GM19372 (cell line): ENCODE measurements around the gene PEAK1.
A peak's percentile ranks its signal among the peaks of the same experiment; 100 is the strongest.
"Not testable (repeated sequence)": the region's sequence is repeated elsewhere in the genome, so short reads cannot be mapped to it uniquely, and the experiment has no call there.

ENCODE experiments used
- ATAC-seq: cut with Tn5 transposase; IDR thresholded peaks from one replicate; pipeline ENCODE4 v1.9.1; 2021; ENCODE audit warnings: mild to moderate bottlenecking, low read depth, moderate library complexity; ENCODE audit not compliant: unreplicated experiment

Gene PEAK1

GRCh38 chr15:77187751-77188464, 232.0 kb downstream of the PEAK1 start:
- ATAC-seq, result no peak

DNA sequence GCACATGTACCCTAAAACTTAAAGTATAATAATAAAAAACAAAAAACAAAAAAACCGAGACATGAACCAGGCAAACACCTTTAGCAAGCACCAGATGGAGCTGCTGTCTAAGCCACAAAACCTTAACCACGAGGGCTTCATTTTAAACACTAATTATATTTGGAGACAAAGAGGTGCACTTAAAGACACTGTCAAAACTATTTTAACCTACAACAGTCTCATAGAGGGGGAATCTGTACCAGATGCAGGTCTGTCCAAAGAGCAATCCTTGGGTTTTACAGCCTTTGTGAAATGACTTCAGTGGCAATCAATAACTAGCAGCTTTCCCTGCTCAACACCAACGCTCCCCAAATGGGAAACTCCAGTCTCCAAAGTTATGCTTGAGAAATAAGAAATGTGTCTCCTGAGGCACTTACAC, 233.3 kb downstream of the PEAK1 start:
- ATAC-seq, result no peak

DNA sequence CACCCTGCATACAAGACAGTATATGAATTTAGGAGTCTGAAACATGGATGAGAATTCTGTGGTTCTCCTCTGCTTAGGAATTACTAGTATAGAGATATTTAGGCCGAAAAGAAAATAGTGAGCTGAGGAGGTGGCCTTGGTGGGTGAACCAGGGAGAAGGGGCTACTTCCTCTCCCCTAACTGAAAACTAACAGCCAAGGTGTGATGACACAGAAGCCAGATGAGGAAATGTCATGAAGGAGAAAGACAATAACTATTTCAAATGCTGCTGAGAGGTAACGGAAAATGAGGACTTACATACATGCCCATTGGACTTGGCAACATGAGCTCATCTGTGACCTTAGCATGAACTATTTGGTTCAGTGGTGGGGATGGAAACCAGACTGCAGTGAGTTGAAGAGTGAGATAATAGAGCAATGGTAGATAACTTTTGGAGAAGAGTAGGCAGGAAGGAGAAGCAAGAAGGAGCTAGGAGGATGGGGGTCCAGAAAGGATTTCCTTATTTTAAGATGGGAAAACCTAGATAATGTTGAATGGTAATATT, 234.6 kb downstream of the PEAK1 start:
- no peak for ATAC-seq

GRCh38 chr15:77184352-77184751, 235.6 kb downstream of the PEAK1 start:
- not testable (repeated sequence) for ATAC-seq

GRCh38 chr15:77183066-77183465, 236.8 kb downstream of the PEAK1 start:
- ATAC-seq, result no peak

- no peak for ATAC-seq
These were observed 238.4 kb downstream of the PEAK1 start for GRCh38 chr15:77181305-77182074.

GRCh38 chr15:77180757-77181156, 239.1 kb downstream of the PEAK1 start:
- no peak for ATAC-seq

DNA sequence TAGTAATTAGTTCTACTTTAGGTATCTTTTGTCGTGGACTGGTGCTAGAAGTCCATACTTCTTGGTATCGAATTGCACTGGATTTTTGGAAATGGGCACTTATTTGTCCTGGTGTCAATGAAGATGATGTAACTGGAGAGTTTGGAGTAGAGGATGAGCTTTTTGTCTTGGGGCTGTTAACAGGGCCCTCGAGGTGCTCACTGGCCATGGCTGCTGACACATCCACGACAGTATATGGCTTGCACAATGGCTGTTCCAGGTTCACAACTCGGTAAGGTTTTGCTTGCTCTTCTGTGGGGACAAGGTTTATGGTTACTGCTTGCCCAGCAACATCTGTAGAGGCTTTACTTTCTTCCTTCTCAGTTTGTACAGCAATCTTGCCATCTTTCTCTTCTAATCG, 239.6 kb downstream of the PEAK1 start:
- no peak for ATAC-seq

GRCh38 chr15:77179541-77179998, 240.3 kb downstream of the PEAK1 start:
- peak; percentile 62 for ATAC-seq

DNA sequence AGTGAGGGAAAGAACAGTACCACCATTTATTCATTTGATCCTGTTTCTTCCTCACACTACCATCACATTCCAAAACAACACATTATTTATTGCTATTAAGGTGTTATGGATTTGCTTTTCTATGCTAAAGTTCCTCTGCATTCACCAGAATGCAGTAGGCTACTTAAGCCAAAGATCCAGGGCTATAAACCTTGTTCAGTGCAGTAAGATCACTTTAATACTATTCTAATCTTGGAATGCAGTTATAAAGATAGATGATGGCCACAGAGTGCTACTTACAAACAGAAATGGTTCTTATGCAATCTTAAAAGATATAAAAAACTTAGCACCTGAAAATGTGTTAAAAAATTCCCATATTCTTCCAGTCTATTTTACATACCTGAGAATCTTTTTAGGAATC, 241.5 kb downstream of the PEAK1 start:
- no peak for ATAC-seq

DNA sequence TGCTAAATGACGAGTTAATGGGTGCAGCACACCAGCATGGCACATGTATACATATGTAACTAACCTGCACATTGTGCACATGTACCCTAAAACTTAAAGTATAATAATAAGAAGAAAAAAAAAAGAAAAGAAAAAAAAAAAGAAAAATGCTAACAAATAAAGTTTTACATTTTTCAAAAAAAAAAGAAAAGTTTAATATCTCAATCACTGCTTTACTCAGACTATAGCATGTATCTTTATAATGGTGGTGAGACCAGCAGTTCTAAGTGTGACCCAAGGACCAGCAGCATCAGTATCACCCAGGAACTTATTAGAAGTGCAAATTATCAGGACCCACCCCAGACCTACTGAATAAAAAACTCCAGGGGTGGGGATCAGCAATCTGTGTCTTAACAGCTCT, 243.8 kb downstream of the PEAK1 start:
- ATAC-seq, result not testable (repeated sequence)

GRCh38 chr15:77173487-77173886, 246.4 kb downstream of the PEAK1 start:
- ATAC-seq, result no peak

DNA sequence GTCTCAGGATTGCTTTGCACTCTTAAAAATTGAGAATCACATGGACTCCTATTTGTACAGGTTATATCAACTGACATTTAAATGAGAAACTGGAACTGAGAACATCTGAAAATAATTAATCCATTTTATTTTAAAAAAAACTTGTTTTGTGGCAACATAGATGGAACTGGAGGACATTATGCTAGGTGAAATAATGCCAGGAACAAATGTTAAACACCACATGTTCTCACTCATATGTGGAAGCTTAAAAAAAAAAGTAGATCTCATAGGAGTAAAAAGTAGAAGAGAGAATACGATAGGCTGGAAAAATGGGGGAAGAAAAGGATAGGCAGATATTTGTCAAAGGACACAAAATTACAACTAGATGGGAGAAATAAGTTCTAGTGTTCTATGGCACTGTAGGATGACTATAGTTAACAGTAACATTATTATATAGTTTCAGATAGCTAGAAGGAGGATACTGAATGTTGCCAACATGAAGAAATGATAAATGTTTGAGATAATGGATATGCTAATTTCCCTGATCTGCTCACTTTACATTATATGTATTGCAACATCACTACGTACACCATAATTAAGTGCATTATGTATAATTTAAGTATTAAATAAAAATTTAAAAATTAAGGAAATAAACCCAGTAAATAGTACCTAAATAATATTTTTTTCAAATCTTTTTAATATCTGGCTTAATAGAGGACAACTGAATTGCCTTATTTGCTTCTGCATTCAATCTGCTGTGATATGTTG, 248.5 kb downstream of the PEAK1 start:
- ATAC-seq, result no peak

DNA sequence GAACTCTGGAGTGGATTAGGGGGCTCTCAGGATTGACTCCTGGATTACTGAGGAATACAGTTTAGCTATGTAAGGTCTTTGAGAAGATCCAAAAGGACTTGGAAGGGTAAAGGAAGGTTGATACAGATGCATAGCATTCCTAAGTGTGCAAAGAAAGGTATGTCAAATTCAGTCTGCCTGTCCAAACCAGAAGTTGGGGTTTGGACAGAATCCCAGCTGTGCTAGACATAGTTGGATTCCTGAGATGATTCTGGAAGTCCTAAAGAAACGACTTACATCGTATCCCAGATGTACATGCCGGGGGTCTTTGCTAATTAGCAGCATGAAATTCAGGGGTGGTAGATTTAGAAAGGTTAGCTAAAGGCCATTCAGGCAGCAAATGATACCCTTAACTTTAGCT, 251.3 kb downstream of the PEAK1 start:
- no peak for ATAC-seq

DNA sequence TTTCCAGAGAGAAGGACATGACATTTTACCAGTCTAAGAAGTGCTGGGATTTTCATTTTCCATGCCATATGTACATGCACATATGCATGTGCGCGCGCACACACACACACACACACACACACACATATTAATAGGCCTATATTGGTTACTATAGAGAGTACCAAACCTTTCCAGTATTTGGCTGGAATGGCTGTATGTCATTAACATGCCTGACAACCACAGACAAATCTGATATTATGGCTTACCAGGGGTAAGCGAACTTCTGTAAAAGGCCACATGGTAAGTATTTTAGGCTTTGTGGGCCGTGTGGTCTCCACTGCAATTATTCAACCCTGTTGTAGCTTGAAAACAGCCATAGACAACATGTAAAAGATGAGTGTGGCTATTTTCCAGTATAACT, 251.8 kb downstream of the PEAK1 start:
- ATAC-seq, result no peak

GRCh38 chr15:77167406-77167805, 252.5 kb downstream of the PEAK1 start:
- no peak for ATAC-seq

DNA sequence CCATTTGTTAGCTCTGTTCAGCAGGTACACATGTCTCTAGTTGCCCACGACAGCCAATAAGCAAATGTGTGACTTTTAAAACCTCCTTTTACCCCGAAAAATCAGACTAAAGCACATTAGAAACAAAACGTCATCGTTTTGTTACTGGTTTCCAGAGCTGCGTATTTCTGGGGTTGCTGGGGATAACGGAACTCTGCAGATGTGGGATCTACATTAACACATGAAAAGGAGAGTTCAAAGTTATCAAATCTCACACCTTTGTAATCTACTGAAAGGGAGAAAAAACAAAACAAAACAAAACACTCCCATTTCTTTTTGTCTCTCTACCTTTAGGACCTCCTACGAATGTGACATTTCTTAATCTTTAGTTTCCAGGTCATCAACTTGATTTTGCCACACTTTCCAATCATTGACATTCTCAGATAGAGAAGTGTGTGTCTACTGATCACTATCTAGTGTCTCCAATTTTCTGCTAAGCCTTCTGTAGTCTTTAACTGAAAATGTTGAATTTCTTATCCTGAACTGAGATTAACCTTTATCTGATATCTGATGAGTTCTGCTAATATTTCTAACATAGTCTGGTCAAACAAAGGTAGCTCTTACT, 256.0 kb downstream of the PEAK1 start:
- no peak for ATAC-seq

- no peak for ATAC-seq
These were observed 256.9 kb downstream of the PEAK1 start for GRCh38 chr15:77162872-77163633.

- ATAC-seq, result no peak
These were observed 259.1 kb downstream of the PEAK1 start for GRCh38 chr15:77160562-77161478.
